ENCODE results near the gene CCN2.

CCN2 gene

GRCh38 chr6:131966443-131966842 lies 15.3 kb upstream of the CCN2 start:
- no peak for DNase-seq (ENCODE audit: low read depth, low spot score)

- DNase-seq (ENCODE audit: low read depth, low spot score), result no peak
Measured at GRCh38 chr6:131963063-131963462, 11.9 kb upstream of the CCN2 start.

- no peak for DNase-seq (ENCODE audit: low read depth, low spot score)
Measured at GRCh38 chr6:131960371-131961133, 9.4 kb upstream of the CCN2 start.

GRCh38 chr6:131958542-131959470 lies 7.6 kb upstream of the CCN2 start:
- DNase-seq (ENCODE audit: low read depth, low spot score), result no peak

GRCh38 chr6:131958095-131958494 lies 6.9 kb upstream of the CCN2 start:
- DNase-seq (ENCODE audit: low read depth, low spot score), result no peak

- no peak for DNase-seq (ENCODE audit: low read depth, low spot score)
Measured at GRCh38 chr6:131955876-131956275, 4.7 kb upstream of the CCN2 start.

- no peak for DNase-seq (ENCODE audit: low read depth, low spot score)
Measured at GRCh38 chr6:131955192-131955591, 4.0 kb upstream of the CCN2 start.

- no peak for DNase-seq (ENCODE audit: low read depth, low spot score)
Measured at GRCh38 chr6:131954775-131955107, 3.6 kb upstream of the CCN2 start.

- no peak for DNase-seq (ENCODE audit: low read depth, low spot score)
Measured at GRCh38 chr6:131954059-131954774, 3.0 kb upstream of the CCN2 start.

- DNase-seq (ENCODE audit: low read depth, low spot score), result no peak
Measured at GRCh38 chr6:131952886-131953509, 1.8 kb upstream of the CCN2 start.

- DNase-seq (ENCODE audit: low read depth, low spot score), result no peak
Measured at GRCh38 chr6:131951576-131952230, 531 bp upstream of the CCN2 start.

GRCh38 chr6:131949909-131950766 lies 1.0 kb downstream of the CCN2 start:
- DNase-seq (ENCODE audit: low read depth, low spot score), result no peak

- no peak for DNase-seq (ENCODE audit: low read depth, low spot score)
Measured at GRCh38 chr6:131949620-131949908, 1.6 kb downstream of the CCN2 start.

GRCh38 chr6:131948692-131949619 lies 2.2 kb downstream of the CCN2 start:
- DNase-seq (ENCODE audit: low read depth, low spot score), result no peak

GRCh38 chr6:131947986-131948661 lies 3.0 kb downstream of the CCN2 start:
- no peak for DNase-seq (ENCODE audit: low read depth, low spot score)

GRCh38 chr6:131946992-131947955 lies 3.9 kb downstream of the CCN2 start:
- DNase-seq (ENCODE audit: low read depth, low spot score), result no peak

GRCh38 chr6:131946404-131946991 lies 4.7 kb downstream of the CCN2 start:
- no peak for DNase-seq (ENCODE audit: low read depth, low spot score)
